ENCODE data around the gene MAP3K14.

Gene MAP3K14

GRCh38 chr17:45296003-45296832 lies 20.6 kb downstream of the MAP3K14 start:
- H3K4me1 ChIP-seq (ENCODE audit: insufficient read depth, insufficient read length): peaks cover 17% of the 10 kb centered on the region
- no peak overlapping the region for H3K4me3 ChIP-seq (ENCODE audit: insufficient read length, low read depth)
- no peaks in the 10 kb centered on the region for H3K27me3 ChIP-seq (ENCODE audit: insufficient read depth, insufficient read length)
- H3K9ac ChIP-seq (ENCODE audit: insufficient read length, low read depth): no peak overlapping the region
- DNase-seq (ENCODE audit: low read depth, low spot score): no peak
- H3K36me3 ChIP-seq (ENCODE audit: insufficient read depth, insufficient read length, low read length): peaks cover 46% of the 10 kb centered on the region
- TF ChIP-seq YY1 (IDR thresholded peaks at IDR 0.05; ENCODE audit: insufficient read depth, insufficient read length) (no peak), ZNF274 (IDR thresholded peaks at IDR 0.05; ENCODE audit: low read depth, low read length) (no peak), SUZ12 (IDR thresholded peaks at IDR 0.05; ENCODE audit: extremely low read depth, insufficient read depth, insufficient read length) (no peak)
- H3K9me3 ChIP-seq (ENCODE audit: insufficient read depth, low read length): no peaks in the 10 kb centered on the region

DNA sequence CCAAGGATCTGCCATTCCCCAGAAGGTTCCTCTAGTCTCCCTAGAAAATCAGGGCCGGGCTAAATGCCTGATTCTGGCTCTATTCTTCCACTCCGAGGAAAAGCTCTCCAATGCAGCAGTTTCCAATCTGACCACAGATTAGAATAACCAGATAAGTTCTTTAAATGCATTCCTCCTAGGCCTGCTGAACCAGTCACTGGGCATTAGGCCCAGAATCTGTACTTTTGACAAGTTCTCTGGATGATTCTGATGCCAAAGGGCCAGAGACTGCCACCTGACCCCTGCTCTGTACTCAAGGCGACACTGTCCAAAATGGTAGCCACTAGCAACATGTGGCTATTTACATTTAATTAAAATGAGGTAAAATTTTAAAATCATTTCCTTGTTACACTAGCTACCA lies 22.3 kb downstream of the MAP3K14 start:
- no peaks in the 10 kb centered on the region for H3K9me3 ChIP-seq (ENCODE audit: insufficient read depth, low read length)
- H3K4me1 ChIP-seq (ENCODE audit: insufficient read depth, insufficient read length): peaks cover 17% of the 10 kb centered on the region
- no peak for DNase-seq (ENCODE audit: low read depth, low spot score)
- no peak overlapping the region for H3K4me3 ChIP-seq (ENCODE audit: insufficient read length, low read depth)
- no peaks in the 10 kb centered on the region for H3K27me3 ChIP-seq (ENCODE audit: insufficient read depth, insufficient read length)
- peaks cover 62% of the 10 kb centered on the region for H3K36me3 ChIP-seq (ENCODE audit: insufficient read depth, insufficient read length, low read length)
- H3K9ac ChIP-seq (ENCODE audit: insufficient read length, low read depth): no peak overlapping the region
- TF ChIP-seq YY1 (IDR thresholded peaks at IDR 0.05; ENCODE audit: insufficient read depth, insufficient read length) (no peak), SUZ12 (IDR thresholded peaks at IDR 0.05; ENCODE audit: extremely low read depth, insufficient read depth, insufficient read length) (no peak), ZNF274 (IDR thresholded peaks at IDR 0.05; ENCODE audit: low read depth, low read length) (no peak)

DNA sequence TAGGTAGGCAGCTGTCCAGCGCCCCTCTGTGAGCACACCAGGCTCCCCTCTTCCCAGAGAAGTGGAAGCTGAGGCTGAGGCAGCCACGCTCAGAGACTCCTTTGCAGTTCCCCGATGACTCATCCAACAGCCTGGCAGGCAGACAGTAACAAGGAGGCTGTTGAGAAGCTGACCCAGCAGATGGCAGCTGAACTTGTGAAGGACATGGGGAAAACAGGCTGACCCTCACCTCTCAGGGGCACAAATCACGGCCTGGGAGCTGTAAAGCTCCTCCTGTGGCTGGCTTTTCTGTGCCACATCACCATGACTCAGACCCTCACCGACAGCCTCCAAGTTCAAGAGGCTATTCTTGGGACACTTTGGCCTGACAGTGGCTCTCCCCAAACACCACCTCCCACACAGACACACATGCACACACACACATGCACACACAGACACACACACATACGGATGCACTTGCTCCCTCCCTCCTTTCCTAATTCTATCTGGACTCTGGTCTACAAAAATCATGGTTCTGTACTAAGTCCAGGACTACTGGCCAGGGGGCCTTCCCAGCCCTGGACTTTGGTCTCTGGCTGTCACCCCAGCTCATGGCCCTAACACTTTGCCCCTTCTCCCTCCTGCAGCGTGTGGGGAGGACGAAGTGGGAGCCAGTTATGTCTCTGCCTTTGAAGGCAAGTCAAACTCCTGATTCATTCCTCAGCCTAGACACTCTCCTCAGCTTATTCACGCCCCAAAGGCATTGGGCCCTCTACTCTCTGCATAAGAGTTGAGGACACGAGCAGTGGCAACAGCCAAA lies 23.2 kb downstream of the MAP3K14 start:
- Histone ChIP-seq H3K4me3 (ENCODE audit: insufficient read length, low read depth) (no peak overlapping the region), H3K4me1 (ENCODE audit: insufficient read depth, insufficient read length) (peaks cover 15% of the 10 kb centered on the region), H3K9me3 (ENCODE audit: insufficient read depth, low read length) (no peaks in the 10 kb centered on the region), H3K9ac (ENCODE audit: insufficient read length, low read depth) (no peak overlapping the region), H3K27me3 (ENCODE audit: insufficient read depth, insufficient read length) (no peaks in the 10 kb centered on the region), H3K36me3 (ENCODE audit: insufficient read depth, insufficient read length, low read length) (peaks cover 63% of the 10 kb centered on the region)
- TF ChIP-seq SUZ12 (IDR thresholded peaks at IDR 0.05; ENCODE audit: extremely low read depth, insufficient read depth, insufficient read length): no peak
- no peak for TF ChIP-seq YY1 (IDR thresholded peaks at IDR 0.05; ENCODE audit: insufficient read depth, insufficient read length)
- TF ChIP-seq ZNF274 (IDR thresholded peaks at IDR 0.05; ENCODE audit: low read depth, low read length): no peak
- DNase-seq (ENCODE audit: low read depth, low spot score): no peak

DNA sequence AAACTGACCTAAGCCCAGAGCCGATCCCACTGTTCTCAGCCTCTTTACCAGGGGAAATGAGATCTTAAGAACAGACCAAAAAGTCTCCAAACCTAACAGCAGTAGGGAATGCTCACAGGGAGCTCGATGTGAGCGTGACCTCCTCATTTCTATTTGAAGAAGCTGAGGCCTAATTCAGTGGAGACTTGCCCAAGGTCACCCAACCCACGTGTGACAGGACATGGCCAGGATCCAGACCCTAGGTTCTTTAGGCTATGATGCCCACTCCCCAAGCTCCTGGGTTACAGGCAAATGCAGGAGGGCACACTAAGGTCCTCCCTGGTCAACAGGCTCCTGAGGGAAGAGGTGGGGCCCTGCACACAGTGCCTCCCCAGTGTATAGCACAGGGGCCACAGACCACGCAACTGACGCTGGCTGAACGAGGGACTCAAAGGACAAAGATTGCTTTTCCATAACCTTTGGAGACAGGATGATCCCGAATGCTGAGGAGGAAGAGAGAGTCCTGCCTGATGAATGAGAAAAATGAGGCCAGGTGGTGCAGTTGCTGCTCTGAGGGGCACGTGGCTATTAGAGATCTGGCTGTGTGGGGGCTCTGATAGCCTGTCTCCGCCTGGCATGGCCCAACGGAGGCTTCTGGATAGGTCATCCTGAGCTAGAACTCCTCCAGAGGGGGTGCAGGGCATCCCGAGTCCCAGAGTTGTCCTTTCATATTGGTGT lies 24.0 kb downstream of the MAP3K14 start:
- Histone ChIP-seq H3K9me3 (ENCODE audit: insufficient read depth, low read length) (no peaks in the 10 kb centered on the region), H3K4me1 (ENCODE audit: insufficient read depth, insufficient read length) (peaks cover 15% of the 10 kb centered on the region), H3K9ac (ENCODE audit: insufficient read length, low read depth) (no peak overlapping the region), H3K4me3 (ENCODE audit: insufficient read length, low read depth) (no peak overlapping the region), H3K36me3 (ENCODE audit: insufficient read depth, insufficient read length, low read length) (peaks cover 68% of the 10 kb centered on the region), H3K27me3 (ENCODE audit: insufficient read depth, insufficient read length) (no peaks in the 10 kb centered on the region)
- TF ChIP-seq SUZ12 (IDR thresholded peaks at IDR 0.05; ENCODE audit: extremely low read depth, insufficient read depth, insufficient read length) (no peak), YY1 (IDR thresholded peaks at IDR 0.05; ENCODE audit: insufficient read depth, insufficient read length) (no peak), ZNF274 (IDR thresholded peaks at IDR 0.05; ENCODE audit: low read depth, low read length) (no peak)
- DNase-seq (ENCODE audit: low read depth, low spot score): no peak

DNA sequence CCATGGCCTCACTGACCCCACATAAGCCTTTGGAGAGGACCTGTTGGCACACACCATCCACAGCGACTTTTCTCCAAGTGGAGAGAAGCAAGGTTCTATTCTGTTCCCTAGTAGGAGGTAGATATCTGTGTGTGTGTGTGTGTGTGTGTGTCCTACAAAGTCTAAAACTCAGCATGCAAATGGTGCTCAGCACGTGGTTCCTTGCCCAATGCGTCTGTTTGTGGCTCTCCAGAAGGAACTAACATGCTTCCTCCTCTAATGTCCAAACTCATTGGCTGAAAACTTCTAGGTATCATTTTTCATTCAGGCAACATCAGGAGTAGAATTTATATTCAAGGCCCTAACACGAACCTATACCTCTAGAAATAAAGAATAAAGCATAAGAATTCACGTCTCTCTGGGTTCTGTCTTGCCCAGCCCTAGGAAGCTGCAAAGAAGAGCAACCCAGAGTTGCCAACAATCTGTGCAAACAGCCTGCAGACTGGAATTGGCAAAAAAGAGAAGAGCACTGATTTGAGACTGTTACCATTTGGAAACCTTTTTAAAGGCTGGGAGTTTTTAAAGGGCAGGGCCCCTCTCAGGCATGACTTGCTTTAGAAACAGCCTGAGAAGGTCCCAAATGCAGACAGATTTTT lies 25.5 kb downstream of the MAP3K14 start:
- DNase-seq (ENCODE audit: low read depth, low spot score): no peak
- Histone ChIP-seq H3K4me1 (ENCODE audit: insufficient read depth, insufficient read length) (peaks cover 15% of the 10 kb centered on the region), H3K9ac (ENCODE audit: insufficient read length, low read depth) (no peak overlapping the region), H3K36me3 (ENCODE audit: insufficient read depth, insufficient read length, low read length) (peaks cover 79% of the 10 kb centered on the region), H3K27me3 (ENCODE audit: insufficient read depth, insufficient read length) (no peaks in the 10 kb centered on the region), H3K9me3 (ENCODE audit: insufficient read depth, low read length) (no peaks in the 10 kb centered on the region), H3K4me3 (ENCODE audit: insufficient read length, low read depth) (no peak overlapping the region)
- TF ChIP-seq ZNF274 (IDR thresholded peaks at IDR 0.05; ENCODE audit: low read depth, low read length) (no peak), SUZ12 (IDR thresholded peaks at IDR 0.05; ENCODE audit: extremely low read depth, insufficient read depth, insufficient read length) (no peak), YY1 (IDR thresholded peaks at IDR 0.05; ENCODE audit: insufficient read depth, insufficient read length) (no peak)

GRCh38 chr17:45290269-45290765 lies 26.5 kb downstream of the MAP3K14 start:
- TF ChIP-seq SUZ12 (IDR thresholded peaks at IDR 0.05; ENCODE audit: extremely low read depth, insufficient read depth, insufficient read length) (no peak), YY1 (IDR thresholded peaks at IDR 0.05; ENCODE audit: insufficient read depth, insufficient read length) (no peak), ZNF274 (IDR thresholded peaks at IDR 0.05; ENCODE audit: low read depth, low read length) (no peak)
- no peaks in the 10 kb centered on the region for H3K27me3 ChIP-seq (ENCODE audit: insufficient read depth, insufficient read length)
- H3K4me3 ChIP-seq (ENCODE audit: insufficient read length, low read depth): no peak overlapping the region
- DNase-seq (ENCODE audit: low read depth, low spot score): no peak
- H3K4me1 ChIP-seq (ENCODE audit: insufficient read depth, insufficient read length): peaks cover 15% of the 10 kb centered on the region
- H3K36me3 ChIP-seq (ENCODE audit: insufficient read depth, insufficient read length, low read length): peaks cover 80% of the 10 kb centered on the region
- H3K9ac ChIP-seq (ENCODE audit: insufficient read length, low read depth): no peak overlapping the region
- no peaks in the 10 kb centered on the region for H3K9me3 ChIP-seq (ENCODE audit: insufficient read depth, low read length)
